NCI-H128 (cell line): Measurements from ENCODE around the gene SHC3.

Experiments
- DNase-seq: peaks from one replicate; lab custom pipeline; 2025; ENCODE audit not compliant: unreplicated experiment; lab: John Stamatoyannopoulos, UW

The SHC3 gene

DNA sequence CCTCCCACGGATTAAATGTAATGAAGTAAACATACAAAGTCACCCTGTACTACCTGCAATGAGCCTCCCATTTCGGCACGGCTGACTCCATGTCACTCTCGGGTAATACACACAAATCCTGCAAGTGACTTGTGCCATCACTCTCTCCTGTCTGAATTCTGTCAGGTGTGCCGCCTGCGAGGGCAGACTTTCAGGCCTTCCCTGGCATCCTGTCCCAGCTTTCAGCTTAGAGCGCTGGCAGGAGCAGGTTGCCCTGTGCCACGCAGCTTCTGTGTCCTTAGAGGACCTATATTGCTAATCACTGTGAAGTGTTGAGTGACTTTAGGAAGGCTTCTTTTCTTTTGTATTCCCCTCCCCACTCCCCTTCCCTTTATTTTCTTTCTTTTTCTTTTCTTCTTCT, 213.1 kb downstream of the SHC3 start:
- DNase-seq = no peak

DNA sequence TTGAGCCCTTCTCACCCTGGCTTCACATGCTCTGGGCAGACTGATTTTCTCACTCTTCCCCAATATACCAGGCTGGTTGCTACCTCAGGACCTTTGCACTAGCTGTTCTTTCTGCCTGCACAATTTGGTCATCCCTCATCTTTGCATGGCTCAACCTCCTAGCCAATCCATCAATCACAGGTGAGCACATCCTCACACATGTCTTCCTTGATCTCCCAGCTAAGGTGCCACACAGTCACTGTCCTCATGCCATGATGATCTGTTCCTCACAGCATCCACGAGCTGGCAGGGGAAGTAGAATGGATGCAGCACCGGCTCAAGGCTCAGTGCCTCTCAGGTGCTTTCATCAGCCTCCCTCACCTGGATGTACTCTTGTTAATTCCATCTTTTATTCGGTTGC, 218.0 kb downstream of the SHC3 start:
- no peak for DNase-seq

DNA sequence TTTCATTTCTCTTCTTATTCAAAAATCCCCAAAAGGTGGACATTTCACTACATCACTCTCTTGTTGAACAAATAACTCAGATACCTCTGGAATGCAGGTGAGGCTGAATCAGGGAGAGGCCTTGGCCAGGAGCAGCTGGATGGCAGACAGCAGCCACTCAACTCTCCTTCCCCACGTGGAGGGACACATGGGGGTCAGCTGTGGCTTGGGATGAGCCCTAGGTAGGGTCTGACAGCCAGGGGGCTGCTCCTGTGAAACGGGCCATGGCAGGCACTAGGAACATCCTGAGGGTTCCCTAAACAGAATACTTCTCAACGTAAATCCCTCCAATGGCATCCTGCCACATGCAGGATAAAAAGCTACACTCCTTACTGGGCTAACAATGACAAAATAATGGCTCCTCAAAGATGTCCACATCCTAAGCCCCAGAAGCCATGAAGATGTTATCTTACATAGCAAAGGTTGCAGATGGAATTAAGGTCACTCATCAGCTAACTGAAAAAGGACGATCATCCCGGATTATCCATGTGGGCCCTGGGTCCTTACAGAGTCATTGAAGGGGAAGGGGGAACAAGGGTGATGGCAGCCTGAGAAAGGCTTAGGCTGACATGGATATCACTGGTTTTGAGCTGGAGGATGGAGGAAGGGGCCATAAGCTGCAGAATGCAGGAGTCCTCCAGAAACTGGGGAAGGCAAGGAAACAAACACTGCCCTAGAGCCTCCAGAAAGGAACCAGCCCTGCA, 218.7 kb downstream of the SHC3 start:
- no peak for DNase-seq

DNA sequence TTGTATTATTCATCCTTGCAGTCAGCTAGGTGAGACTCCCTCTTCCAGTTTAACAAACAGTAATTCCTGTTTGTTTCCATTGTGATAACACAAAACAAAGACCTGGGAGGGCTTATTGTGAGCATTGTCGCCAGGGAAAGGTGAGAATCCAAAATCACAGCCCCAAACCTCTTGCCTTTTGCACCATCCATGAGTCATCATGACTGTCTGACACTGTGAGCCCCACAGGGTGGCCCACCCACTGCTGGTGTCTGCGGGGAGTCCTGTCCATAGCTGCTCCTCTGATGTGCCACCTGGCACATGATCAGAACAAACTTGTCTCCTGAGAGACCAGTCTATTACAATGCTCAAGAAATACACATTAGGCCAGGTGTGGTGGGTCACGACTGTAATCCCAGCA, 221.1 kb downstream of the SHC3 start:
- DNase-seq = no peak
